ENCODE data around the gene UTP25.
"Not testable (repeated sequence)": the region's sequence is repeated elsewhere in the genome, so short reads cannot be mapped to it uniquely, and the experiment has no call there.

GRCh38 chr1:209793711-209794110 is 34.1 kb upstream of the UTP25 start:
- not testable (repeated sequence) for TF ChIP-seq CTCF (IDR thresholded peaks at IDR 0.05; ENCODE audit: low read depth, low read length, poor library complexity, severe bottlenecking); EZH2phosphoT487 (IDR thresholded peaks at IDR 0.05; ENCODE audit: borderline replicate concordance, low read length)
